Stimulated activated CD8-positive, alpha-beta memory T cell treated with anti-CD3 and anti-CD28 coated beads, Interleukin-7, amount 100 ng/mL, for 48 hours (primary cell): ENCODE results near the gene FAN1.
A peak's percentile ranks its signal among the peaks of the same experiment; 100 is the strongest.
"Not testable (repeated sequence)": the region's sequence is repeated elsewhere in the genome, so short reads cannot be mapped to it uniquely, and the experiment has no call there.

Experiments used
- DNase-seq, 2 donors: peaks; one replicate each; pipeline ENCODE4 v3.0.0-alpha.2; 2020; ENCODE audit warnings: low read depth in 1 of 2; ENCODE audit errors: extremely low read depth in 1 of 2

Gene FAN1

GRCh38 chr15:30903497-30904187, at the start of gene FAN1:
FAN1 (plus strand) TSS chr15:30903915; CDS start chr15:30904664, 749 bp downstream.
- peak; percentile 59 to 71 for DNase-seq

GRCh38 chr15:30859091-30859874, 44.4 kb upstream of the FAN1 start:
- DNase-seq = no peak

- DNase-seq = no peak
These were observed 38.5 kb upstream of the FAN1 start for GRCh38 chr15:30865257-30865656.

- no peak for DNase-seq
These were observed 33.0 kb upstream of the FAN1 start for GRCh38 chr15:30870681-30871080.

- no peak for DNase-seq
These were observed 31.4 kb upstream of the FAN1 start for GRCh38 chr15:30872341-30872748.

- no peak for DNase-seq
These were observed 26.6 kb upstream of the FAN1 start for GRCh38 chr15:30877070-30877469.

GRCh38 chr15:30878515-30878914, 25.2 kb upstream of the FAN1 start:
- no peak for DNase-seq

- no peak for DNase-seq
These were observed 20.8 kb upstream of the FAN1 start for GRCh38 chr15:30882849-30883433.

- DNase-seq = not testable (repeated sequence)
These were observed 20.0 kb upstream of the FAN1 start for GRCh38 chr15:30883666-30884065.

GRCh38 chr15:30885814-30886213, 17.9 kb upstream of the FAN1 start:
- no peak for DNase-seq

GRCh38 chr15:30889196-30889595, 14.5 kb upstream of the FAN1 start:
- DNase-seq = no peak

GRCh38 chr15:30895461-30896210, 8.1 kb upstream of the FAN1 start:
- no peak for DNase-seq

GRCh38 chr15:30896211-30896606, 7.5 kb upstream of the FAN1 start:
- DNase-seq = no peak

GRCh38 chr15:30901889-30902288, 1.8 kb upstream of the FAN1 start:
- no peak for DNase-seq

- DNase-seq = no peak
These were observed 1.1 kb downstream of the FAN1 start for GRCh38 chr15:30904812-30905211.

- no peak for DNase-seq
These were observed 2.1 kb downstream of the FAN1 start for GRCh38 chr15:30905821-30906220.

- DNase-seq = no peak
These were observed 2.7 kb downstream of the FAN1 start for GRCh38 chr15:30906366-30906765.

- DNase-seq = no peak
These were observed 10.0 kb downstream of the FAN1 start for GRCh38 chr15:30913761-30914160.

- DNase-seq = no peak
These were observed 13.3 kb downstream of the FAN1 start for GRCh38 chr15:30917013-30917412.

GRCh38 chr15:30917675-30918074, 14.0 kb downstream of the FAN1 start:
- DNase-seq = no peak

- no peak for DNase-seq
These were observed 14.7 kb downstream of the FAN1 start for GRCh38 chr15:30918366-30918765.
